GM19193 (cell line): ENCODE results near the gene ADGRF5.

Experiments
- POLR2A ChIP-seq: IDR thresholded peaks from 4 replicates; pipeline ENCODE4 v1.6.1; 2011; ENCODE audit not compliant: insufficient read depth, insufficient read length; ENCODE audit errors: extremely low read depth

Gene ADGRF5

DNA sequence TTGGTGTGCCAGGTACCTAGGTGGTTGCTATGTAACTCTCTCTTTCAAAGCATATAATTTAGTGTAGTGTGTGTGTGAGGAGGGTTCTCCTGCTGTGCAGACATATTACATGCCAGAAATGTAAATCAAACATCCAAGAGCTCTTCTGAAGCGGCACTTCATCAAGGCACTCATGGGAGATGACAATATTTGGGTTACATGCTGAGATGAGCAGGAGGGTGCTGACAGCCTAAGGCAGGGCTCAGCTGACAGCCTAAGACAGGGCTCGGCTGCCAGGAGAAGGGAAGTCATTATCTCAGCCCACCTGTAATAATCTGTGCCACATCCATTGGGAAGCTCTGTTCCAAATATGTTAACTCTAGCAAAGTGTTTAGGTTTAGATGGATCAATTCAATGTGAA lies 39.1 kb downstream of the ADGRF5 start:
- no peak for TF ChIP-seq POLR2A

DNA sequence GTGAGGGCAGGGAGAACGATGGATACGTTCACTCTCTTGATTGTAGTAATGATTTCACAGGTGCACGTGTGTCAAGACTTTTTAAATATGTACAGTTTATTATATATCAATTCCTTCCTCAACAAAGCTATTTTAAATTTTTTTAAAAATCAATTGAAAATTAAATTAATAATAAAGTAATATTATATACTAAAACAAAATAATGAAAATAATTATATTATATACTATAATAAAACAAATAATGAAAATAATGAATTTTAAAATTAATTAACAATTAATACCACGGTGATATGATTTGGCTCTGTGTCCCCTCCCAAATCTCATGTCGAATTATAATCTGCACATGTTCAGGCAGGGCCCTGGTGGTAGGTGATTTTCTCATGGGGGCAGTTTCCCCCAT lies 42.7 kb downstream of the ADGRF5 start:
- TF ChIP-seq POLR2A: no peak

DNA sequence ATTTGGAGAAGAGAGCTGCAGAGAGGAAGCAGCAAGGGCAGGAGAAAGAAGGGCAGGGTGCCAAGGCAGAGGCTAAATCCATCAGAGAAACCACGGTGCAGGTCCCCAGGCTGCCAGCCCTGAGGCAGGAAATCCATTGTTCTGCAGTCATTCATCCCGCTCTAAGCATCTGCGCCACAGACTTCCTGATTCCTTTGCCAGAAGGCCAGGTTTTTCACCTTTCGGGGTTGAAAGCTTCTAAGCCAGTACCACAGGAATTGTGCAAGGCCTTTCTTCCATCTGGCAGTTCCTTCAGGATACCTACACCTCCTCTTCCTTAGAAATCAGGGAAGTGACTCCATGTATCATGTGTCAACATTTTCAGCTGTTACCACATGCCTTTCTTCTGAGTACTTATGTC lies 45.6 kb downstream of the ADGRF5 start:
- no peak for TF ChIP-seq POLR2A

DNA sequence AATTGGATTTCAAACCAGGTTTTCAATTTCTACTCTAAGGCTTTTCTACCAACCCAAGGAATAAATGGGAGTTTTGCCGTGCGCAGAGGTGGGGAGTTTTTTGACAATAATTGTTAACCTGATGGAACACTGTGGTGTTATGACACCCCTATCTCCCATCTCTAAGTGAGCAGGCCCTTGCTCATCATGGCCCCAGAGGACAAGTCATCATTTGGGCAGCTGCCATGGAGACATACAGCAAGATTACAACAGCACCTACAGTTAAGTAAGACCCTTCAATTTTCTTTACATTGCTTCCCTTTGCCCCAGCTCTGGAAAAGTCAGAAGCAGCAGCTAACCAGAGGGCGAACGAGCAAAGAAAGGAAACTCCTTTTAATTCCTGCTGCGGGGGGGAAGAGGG lies 54.3 kb downstream of the ADGRF5 start:
- no peak for TF ChIP-seq POLR2A

DNA sequence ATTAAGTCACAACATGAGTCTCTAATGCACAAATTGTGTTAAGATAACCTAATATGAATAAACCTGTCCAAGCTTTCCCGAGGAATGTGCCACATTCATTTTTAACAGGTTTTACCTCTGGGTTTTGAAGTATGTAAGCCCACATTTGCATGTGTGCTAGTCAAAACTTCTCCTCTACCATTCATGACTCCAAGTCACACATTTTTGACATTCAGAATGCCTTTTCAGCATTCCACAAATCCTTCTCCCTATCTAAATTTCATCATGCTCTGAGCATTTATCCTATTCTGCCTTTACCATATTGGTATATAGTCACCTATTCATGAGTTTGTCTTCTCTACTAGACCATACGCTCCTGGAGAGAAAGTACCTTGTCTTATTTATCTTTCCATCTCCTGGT lies 56.5 kb downstream of the ADGRF5 start:
- TF ChIP-seq POLR2A: no peak

DNA sequence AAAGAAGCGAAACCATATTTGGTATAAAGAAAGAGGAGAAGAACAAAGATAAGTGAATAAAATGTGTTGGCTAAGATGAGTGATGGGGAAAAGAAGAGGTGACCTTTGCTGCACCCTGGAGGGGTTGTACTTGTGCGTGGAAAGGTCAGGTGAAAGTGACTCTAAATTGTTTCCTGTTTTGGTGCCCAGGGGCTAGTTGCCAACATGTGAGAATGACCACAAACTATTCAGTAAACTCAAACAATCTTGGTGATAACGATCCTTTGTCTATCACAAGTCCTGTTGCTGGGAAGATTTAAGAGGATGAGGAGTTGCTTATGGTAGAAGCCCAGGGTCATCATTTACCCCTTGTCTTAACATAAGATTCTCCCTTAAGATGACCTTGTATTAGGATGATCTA lies 57.9 kb downstream of the ADGRF5 start:
- no peak for TF ChIP-seq POLR2A

DNA sequence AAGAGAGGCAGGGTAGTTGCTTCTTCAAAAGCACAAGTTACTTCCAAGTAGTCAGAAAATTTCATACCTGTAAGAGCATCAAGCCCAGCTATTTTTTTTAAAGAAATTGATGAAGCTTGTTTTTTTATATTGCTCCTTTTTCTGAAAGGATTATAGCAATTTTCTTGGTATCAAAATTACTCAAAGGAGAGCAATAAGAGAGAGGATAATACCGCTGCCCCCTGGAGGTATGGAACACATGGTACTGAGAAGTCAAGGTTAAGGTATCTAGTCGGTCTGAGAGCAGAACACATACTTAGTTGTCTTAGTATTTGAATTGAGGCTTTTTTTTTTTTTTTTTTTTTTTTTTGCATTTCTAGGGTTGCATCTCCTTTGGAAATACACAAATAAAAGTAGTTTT lies 59.4 kb downstream of the ADGRF5 start:
- no peak for TF ChIP-seq POLR2A

DNA sequence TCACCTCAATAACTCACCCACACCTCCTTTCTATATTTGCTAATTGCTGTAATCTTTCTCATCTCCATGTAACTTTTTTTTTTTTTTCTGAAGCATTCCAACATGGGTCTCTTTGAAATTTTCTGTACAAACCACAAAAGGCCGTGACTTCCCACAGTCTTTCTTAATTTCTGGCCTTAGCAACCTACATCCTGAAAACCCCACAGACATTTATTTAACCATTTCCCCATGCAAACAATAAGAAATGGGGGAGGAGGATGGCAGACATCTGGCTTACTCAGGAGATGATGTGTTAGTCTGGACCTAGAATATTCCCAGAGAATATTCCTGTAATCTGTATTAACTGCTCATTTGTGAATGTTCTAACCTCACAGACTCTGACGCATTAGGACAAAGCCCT lies 70.9 kb downstream of the ADGRF5 start:
- TF ChIP-seq POLR2A: no peak

DNA sequence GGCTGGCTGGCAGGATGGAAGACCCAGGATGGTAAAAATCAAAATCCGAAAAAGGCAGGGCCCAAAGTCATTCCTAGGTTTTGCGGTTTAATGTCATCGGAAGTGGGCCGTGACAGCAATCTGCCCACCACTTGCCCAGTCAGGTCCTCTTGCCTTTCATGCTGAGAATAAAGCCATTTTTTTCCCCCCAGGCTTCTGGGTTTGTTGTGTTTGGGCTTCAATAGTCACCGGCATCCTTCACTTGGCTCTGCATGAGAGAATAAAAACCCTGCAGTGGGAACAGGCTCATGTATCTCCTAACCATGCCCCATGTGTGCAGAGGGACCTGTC lies 72.4 kb downstream of the ADGRF5 start:
- no peak for TF ChIP-seq POLR2A

DNA sequence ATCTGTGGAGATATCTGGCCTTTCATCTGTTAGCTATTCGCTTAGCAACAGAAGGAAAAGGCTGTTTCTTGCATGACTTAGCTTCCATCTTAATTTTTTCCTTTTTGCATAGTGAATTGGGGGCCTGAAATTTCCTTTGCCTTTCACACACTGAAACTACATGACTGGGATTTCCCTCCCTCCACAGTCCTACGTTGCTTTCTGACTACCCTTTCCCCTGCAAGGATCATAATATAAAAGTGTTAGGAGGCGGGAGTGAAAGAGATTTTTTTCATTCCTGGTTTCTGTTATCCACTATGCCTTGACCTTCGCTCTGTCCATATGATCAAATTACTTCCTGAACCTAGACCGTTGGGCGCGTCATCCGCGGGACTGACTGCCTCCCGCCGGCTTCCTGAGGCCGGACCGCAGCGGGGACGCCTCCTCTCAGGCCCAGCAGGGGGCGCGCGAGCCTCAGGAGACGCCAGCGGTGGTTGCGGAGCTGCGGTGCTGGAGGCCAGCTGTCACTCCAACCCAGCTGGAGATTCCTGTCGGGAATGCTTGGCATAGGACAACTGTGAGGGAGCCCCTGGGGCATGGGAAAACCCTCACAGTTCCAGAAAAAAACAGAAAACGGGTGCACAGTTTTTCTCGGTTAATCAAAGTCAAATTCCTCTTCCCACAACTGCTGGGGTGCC lies 72.9 kb downstream of the ADGRF5 start:
- TF ChIP-seq POLR2A: no peak

DNA sequence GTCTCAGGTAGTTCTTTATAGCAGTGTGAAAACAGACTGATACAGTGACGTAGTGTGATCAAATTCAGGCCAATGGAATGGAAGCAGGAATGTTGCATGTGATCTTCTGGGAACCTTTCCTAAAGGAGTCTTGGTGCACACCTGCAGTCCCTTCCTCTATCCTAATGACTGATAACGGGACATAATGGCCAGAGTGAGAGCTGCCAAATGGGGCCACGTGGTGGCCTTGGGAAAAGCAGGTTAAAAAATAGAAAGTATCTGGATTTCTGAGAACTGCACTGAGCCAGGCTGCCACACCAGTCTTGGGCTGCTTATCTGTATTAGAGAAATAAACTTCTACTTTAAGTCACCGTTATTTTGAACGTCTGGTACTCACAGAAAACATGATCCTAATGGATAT lies 76.6 kb downstream of the ADGRF5 start:
- TF ChIP-seq POLR2A: no peak

DNA sequence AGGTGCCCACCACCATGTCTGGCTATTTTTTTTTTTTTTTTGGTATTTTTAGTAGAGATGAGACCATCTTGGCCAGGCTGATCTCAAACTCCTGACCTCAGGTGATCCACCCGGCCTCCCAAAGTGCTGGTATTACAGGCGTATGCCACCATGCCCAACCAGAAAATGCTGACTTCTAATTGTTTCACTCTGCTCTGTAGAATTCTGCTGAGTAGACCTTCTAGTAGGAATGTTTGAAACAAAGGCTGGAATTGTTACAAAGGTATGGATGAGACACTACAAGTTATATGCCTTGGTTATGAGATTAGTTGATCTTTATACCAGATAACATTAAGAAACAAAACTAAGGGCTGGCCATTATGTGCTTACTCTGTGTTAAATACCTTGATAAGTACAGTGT lies 83.7 kb downstream of the ADGRF5 start:
- TF ChIP-seq POLR2A: no peak

DNA sequence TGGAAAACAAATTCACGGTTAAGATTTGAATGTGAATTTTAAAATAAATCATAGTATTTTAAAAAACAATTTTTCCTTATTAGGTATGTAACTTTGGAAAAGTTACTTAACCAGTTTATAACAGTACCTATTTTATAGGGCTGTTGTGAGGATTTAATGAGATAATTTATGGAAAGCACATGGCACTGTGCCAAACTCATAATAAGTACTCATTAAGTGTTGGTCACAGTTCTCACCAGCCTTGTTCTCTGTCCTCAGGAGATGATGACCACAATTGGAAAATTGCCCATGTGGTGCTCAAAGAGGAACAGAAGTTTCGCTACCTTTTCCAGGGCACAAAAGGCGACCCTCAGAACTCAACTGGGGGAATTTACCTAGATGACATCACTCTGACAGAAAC lies 88.9 kb downstream of the ADGRF5 start:
- no peak for TF ChIP-seq POLR2A

DNA sequence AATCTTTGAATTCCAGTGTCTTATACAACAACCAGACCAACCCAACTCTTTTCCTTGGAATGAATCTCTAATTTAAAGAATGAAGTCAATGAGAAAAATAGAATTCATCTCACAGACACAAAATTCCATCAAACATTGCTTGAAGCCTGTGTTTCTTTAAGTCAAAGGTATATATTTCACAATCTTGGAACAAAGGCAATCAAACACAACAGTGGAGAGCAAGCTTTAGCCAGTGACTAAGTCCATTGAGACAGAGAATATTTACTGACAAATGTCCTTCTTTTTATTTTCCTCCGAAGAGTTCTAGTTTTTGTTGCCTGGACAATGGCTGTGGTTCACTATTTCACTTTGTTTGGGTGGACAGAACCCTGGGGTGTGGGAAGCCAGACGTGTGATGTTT lies 92.8 kb downstream of the ADGRF5 start:
- TF ChIP-seq POLR2A: no peak

DNA sequence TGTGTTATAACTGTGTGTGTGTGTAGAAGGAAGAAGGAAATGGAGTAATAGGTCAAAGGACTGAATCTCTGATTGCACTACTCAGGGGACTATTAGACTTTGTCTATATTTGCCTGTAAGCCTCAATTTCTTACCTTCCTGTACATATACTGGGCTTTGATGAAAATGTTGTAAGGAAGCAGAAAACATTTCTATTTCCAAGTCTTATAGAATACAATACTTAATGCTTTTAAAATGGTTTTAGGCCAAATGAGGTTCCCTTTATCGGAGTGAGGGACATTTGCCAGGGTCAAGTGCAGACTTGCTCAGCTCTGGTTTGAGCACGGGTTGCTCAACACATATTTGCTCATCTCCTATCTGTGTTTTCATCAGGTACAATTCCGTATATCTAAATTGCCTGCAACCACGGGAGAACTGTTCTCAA lies 100.3 kb downstream of the ADGRF5 start:
- no peak for TF ChIP-seq POLR2A

DNA sequence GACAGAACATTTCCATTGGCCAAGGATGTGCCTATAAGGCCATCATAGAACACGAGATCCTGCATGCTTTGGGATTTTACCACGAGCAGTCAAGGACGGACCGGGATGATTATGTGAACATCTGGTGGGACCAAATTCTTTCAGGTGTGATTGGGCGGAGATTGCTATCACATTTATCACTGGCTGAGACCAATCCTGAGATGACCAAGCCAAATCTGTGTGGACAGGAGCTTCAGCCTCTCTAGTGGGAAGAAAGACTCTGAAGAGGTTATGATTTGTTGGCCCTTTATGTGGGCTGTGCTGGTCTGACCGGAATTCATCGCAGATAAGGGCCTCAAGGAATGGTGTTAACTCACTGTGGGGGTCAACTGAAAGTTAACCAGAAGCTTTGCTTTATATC lies 102.2 kb downstream of the ADGRF5 start:
- TF ChIP-seq POLR2A: no peak

DNA sequence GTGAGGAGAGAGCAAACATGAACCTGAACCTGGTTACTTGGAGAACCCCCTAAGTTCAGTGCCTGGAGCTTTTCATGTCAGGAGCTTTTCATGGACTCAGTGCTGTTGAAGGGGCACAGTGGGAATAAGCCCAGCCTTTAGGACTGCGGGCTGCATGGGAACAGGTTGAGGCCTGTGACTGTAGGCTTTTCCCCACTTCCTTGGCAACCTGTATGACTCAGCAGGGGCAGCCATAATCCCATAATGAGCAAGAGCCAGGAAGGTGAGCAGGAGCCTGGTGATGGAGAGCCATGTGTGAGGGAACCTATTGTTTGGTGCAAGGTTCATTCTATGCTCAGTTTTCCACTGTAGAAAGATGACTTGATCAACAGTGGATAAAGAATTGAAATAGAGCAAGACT lies 105.1 kb downstream of the ADGRF5 start:
- TF ChIP-seq POLR2A: no peak

DNA sequence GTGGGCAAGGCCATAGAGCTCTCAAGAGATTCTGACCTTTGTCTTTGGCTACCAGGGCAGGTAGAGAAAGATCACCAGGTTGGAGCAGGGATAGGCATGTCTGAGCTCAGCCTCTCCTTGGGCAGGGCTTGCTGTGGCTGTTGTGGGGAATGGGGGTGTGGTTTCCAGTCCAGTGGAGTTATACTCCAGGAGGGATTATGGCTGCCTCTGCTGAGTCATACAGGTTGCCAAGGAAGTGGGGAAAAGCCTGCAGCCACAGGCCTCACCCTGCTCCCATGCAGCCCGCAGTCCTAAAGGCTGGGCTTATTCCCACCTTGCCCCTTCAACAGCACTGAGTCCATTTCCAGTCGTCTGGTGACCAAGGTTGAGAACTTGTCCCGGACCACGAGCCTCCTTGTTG lies 106.6 kb downstream of the ADGRF5 start:
- TF ChIP-seq POLR2A: no peak

DNA sequence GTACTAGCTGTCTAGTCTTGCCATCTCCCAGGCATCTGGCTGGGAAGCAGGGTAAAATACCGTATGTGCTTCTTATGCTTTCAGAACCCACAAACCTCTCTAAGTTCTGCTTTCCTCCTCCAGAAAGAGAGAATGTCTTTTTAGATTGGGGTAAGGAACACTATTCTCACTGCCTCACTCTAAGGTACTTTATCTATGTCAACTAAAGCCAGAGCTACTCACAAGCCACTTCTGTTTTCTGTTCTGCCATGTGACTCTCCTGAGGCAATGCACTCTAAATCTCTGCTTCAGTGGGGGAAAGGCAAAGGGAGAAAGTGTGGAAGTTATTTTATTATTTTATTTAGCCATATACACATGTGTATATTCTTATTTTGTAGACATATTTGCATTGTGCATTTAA lies 112.9 kb downstream of the ADGRF5 start:
- TF ChIP-seq POLR2A: no peak
